CD8-positive, alpha-beta memory T cell (primary cell): ENCODE data around the gene SPOCK1. TPM values are rescaled to one million over a fixed set of nuclear protein-coding genes. Genes with fewer than 3 reads are reported as not detected.
A peak's percentile ranks its signal among the peaks of the same experiment; 100 is the strongest.

Source experiments
- CTCF ChIA-PET: fragments of 350-600 bp; sonication (Branson Sonifier 250); formaldehyde crosslinking; loops from one replicate; lab custom pipeline; 2021; ENCODE audit warnings: antibody characterized with exemption; lab: Charles Lee
- POLR2A ChIA-PET: fragments of 350-600 bp; sonication (Branson Sonifier 250); formaldehyde crosslinking; loops from one replicate; lab custom pipeline; 2021; ENCODE audit warnings: antibody characterized with exemption; lab: Charles Lee
- DNase-seq, 5 donors: peaks; one replicate each; pipeline versions ENCODE4 v3.0.0 to v3.0.0-alpha.2; 2020 to 2022; ENCODE audit warnings: mixed read lengths in 1 of 5
- H3K27ac ChIP-seq: one replicate; pipeline ENCODE4 v1.7.0; 2013; ENCODE audit warnings: low read depth, mild to moderate bottlenecking, low read length, moderate library complexity
- H3K27me3 ChIP-seq: 2 replicates; pipeline ENCODE4 v1.7.0; 2013; ENCODE audit warnings: low read length, mild to moderate bottlenecking; ENCODE audit not compliant: insufficient read depth, poor library complexity, severe bottlenecking
- H3K36me3 ChIP-seq: 2 replicates; pipeline ENCODE4 v1.7.0; 2013; ENCODE audit warnings: mild to moderate bottlenecking, low read length, moderate library complexity; ENCODE audit not compliant: insufficient read depth
- H3K4me1 ChIP-seq: 2 replicates; pipeline ENCODE4 v1.7.0; 2013; ENCODE audit warnings: mild to moderate bottlenecking, low read length, moderate library complexity; ENCODE audit not compliant: insufficient read depth
- H3K4me3 ChIP-seq: 2 replicates; pipeline ENCODE4 v1.7.0; 2013; ENCODE audit warnings: mild to moderate bottlenecking, low read length
- H3K9me3 ChIP-seq: 2 replicates; pipeline ENCODE4 v1.7.0; 2013; ENCODE audit warnings: mild to moderate bottlenecking, low read length
- H3K27ac Mint-ChIP-seq, 8 donors: one replicate each; pipeline ENCODE4 v1.8.0; 2020 to 2021; ENCODE audit warnings: mixed read lengths in 8 of 8, mild to moderate bottlenecking in 6 of 8, inconsistent platforms in 3 of 8, moderate library complexity in 3 of 8
- H3K27me3 Mint-ChIP-seq, 2 donors: one replicate each; pipeline ENCODE4 v1.8.0; 2020 to 2021; ENCODE audit warnings: mixed read lengths in 2 of 2, mild to moderate bottlenecking in 1 of 2, moderate library complexity in 1 of 2
- H3K36me3 Mint-ChIP-seq, 3 donors: one replicate each; pipeline ENCODE4 v1.8.0; 2020 to 2021; ENCODE audit warnings: mixed read lengths in 3 of 3, inconsistent platforms in 1 of 3, mild to moderate bottlenecking in 1 of 3
- H3K4me1 Mint-ChIP-seq, 3 donors: one replicate each; pipeline ENCODE4 v1.8.0; 2020 to 2021; ENCODE audit warnings: mixed read lengths in 3 of 3, inconsistent platforms in 1 of 3, mild to moderate bottlenecking in 1 of 3
- H3K4me3 Mint-ChIP-seq, 7 donors: one replicate each; pipeline ENCODE4 v1.8.0; 2020 to 2021; ENCODE audit warnings: mixed read lengths in 7 of 7, mild to moderate bottlenecking in 6 of 7, moderate library complexity in 4 of 7, inconsistent platforms in 2 of 7
- H3K9me3 Mint-ChIP-seq, 5 donors: one replicate each; pipeline ENCODE4 v1.8.0; 2020 to 2022; ENCODE audit warnings: mixed read lengths in 5 of 5, mild to moderate bottlenecking in 3 of 5, moderate library complexity in 2 of 5, inconsistent platforms in 1 of 5
- polyA plus RNA-seq: library from polyadenylated mRNA; unstranded; fragments of 300-500 nt; fragmentation: Illumina TruSeq; gene quantifications from one replicate; pipeline ENCODE4 v1.2.3, GENCODE V29; 2021
- total RNA-seq, 2 experiments: library from RNA; stranded (reverse); gene quantifications; one replicate each; pipeline ENCODE4 v1.2.3, GENCODE V29; 2021

Gene SPOCK1
- total and polyA plus RNA-seq, 3 experiments from 2014 or later = not detected

DNA sequence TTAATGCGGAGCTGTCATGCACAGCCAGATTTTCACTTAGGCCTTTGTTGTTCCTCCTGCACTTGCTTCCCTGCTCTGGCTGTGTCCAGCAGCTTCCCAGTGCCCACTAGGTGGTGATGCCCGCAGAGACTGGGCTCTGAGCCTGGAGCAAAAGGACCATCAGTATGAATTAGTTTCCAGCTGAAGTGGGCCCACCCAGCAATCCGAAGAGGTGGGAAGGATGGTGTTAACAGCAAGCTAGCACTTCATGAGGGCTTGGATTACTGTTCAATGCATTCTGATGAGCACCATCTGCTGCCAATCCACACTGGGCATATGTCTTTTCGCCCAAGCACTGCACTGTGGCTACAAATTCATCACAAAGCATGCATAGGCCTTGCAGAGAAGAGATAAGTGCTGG, 459.1 kb downstream of the SPOCK1 start:
- H3K4me1 Mint-ChIP-seq = no peaks in the 10 kb centered on the region
- H3K36me3 ChIP-seq = no peaks in the 10 kb centered on the region
- no peaks in the 10 kb centered on the region for H3K9me3 ChIP-seq
- ChIA-PET POLR2A (no interaction called here), CTCF (no interaction called here)
- no peak overlapping the region for H3K27ac ChIP-seq
- H3K4me1 ChIP-seq = no peaks in the 10 kb centered on the region
- peaks cover 2 to 15% (median 6%) of the 10 kb centered on the region in 5 donors for H3K9me3 Mint-ChIP-seq
- no peaks in the 10 kb centered on the region for H3K27me3 ChIP-seq
- no peak overlapping the region for H3K4me3 ChIP-seq
- H3K36me3 Mint-ChIP-seq = no peaks in the 10 kb centered on the region
- no peak overlapping the region for H3K4me3 Mint-ChIP-seq
- no peak for DNase-seq
- peaks cover 0 to 2% of the 10 kb centered on the region in 2 donors for H3K27me3 Mint-ChIP-seq
- H3K27ac Mint-ChIP-seq = peak overlapping the region in 1 of 8 donors; percentile 14

GRCh38 chr5:137037848-137038247, 461.3 kb downstream of the SPOCK1 start:
- Histone ChIP-seq H3K27ac (no peak overlapping the region), H3K36me3 (no peaks in the 10 kb centered on the region), H3K9me3 (no peaks in the 10 kb centered on the region), H3K27me3 (no peaks in the 10 kb centered on the region), H3K4me1 (no peaks in the 10 kb centered on the region), H3K4me3 (no peak overlapping the region)
- Mint-ChIP-seq H3K4me3 (no peak overlapping the region), H3K4me1 (no peaks in the 10 kb centered on the region), H3K36me3 (no peaks in the 10 kb centered on the region), H3K9me3 (peaks cover 0 to 7% (median 6%) of the 10 kb centered on the region in 5 donors), H3K27me3 (peaks cover 0 to 2% of the 10 kb centered on the region in 2 donors), H3K27ac (no peak overlapping the region)
- CTCF ChIA-PET = no interaction called here
- POLR2A ChIA-PET = no interaction called here
- no peak for DNase-seq

- ChIA-PET CTCF (no interaction called here), POLR2A (no interaction called here)
- Histone ChIP-seq H3K4me1 (no peaks in the 10 kb centered on the region), H3K27me3 (no peaks in the 10 kb centered on the region), H3K36me3 (no peaks in the 10 kb centered on the region), H3K4me3 (no peak overlapping the region), H3K27ac (no peak overlapping the region), H3K9me3 (no peaks in the 10 kb centered on the region)
- Mint-ChIP-seq H3K27me3 (peaks cover 0 to 2% of the 10 kb centered on the region in 2 donors), H3K4me1 (no peaks in the 10 kb centered on the region), H3K9me3 (peaks cover 0 to 4% (median 2%) of the 10 kb centered on the region in 5 donors), H3K4me3 (no peak overlapping the region), H3K27ac (no peak overlapping the region), H3K36me3 (no peaks in the 10 kb centered on the region)
- DNase-seq = no peak
These were observed 462.5 kb downstream of the SPOCK1 start for GRCh38 chr5:137036640-137037039.

DNA sequence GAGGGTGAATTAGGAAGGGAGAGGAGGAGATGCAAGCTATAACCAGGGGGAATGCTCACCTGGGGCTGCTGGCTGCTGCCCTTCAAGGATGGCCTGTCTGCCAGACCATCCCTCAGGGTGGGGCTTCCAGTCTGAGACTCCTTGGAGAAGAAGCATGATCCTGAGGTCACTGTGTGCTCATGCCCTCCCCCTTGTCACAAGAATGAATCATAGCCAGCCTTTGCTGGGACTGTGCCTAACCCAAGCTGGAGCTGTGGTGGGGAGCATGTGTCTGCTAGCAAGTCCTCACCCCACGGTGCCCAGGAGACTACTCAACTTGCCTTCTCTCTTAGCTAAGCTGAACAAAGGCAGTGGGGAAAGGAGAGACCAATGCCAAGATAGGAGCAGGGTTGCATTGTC, 463.6 kb downstream of the SPOCK1 start:
- CTCF ChIA-PET = no interaction called here
- no peak overlapping the region for H3K27ac Mint-ChIP-seq

DNA sequence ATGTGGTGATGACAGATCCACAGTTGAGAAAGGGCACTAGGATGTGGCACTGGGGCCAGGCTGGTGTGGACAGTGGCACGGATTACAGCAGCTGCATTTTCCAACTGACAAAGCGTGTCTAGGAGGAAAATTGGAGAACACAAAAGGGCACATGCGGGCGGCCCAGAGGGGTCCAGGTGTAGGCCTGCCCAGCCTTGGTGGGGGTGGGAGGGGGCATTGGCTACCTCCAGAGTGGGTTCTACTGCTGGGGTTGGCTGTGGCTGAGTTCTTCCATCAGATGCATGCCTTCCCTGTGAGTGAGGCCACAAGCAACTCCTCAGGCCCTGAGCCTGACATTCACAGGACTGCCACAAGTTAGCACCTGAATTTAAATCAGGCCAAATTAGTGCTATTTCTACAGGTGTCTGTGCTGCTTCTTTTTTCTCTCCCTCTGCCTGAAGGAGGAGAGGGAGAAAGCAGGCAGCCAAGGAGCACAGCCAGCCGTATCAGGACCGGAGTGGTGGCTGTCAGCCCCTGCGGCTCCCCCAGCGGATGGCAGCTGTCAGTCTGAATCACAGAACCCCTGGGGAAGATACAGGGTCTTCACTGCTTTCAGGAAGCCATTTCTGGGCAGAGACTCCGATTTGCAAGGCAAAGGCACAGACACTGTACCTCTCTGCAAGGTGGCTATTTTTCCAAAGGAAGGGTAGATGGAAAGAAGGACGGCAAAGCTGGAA, 464.2 kb downstream of the SPOCK1 start:
- H3K36me3 ChIP-seq = no peaks in the 10 kb centered on the region
- Mint-ChIP-seq H3K27me3 (peaks cover 0 to 2% of the 10 kb centered on the region in 2 donors), H3K4me1 (no peaks in the 10 kb centered on the region), H3K36me3 (no peaks in the 10 kb centered on the region), H3K27ac (no peak overlapping the region), H3K9me3 (peaks cover 0 to 4% (median 2%) of the 10 kb centered on the region in 5 donors), H3K4me3 (no peak overlapping the region)
- POLR2A ChIA-PET = no interaction called here
- CTCF ChIA-PET = no interaction called here
- H3K9me3 ChIP-seq = no peaks in the 10 kb centered on the region
- no peak for DNase-seq
- no peak overlapping the region for H3K27ac ChIP-seq
- H3K4me1 ChIP-seq = no peaks in the 10 kb centered on the region
- no peaks in the 10 kb centered on the region for H3K27me3 ChIP-seq
- H3K4me3 ChIP-seq = no peak overlapping the region

More for the DNA sequence above, 463.6 kb downstream of the SPOCK1 start:
- no peaks in the 10 kb centered on the region for H3K36me3 Mint-ChIP-seq
- H3K4me3 Mint-ChIP-seq = no peak overlapping the region
- H3K4me1 Mint-ChIP-seq = no peaks in the 10 kb centered on the region
- Histone ChIP-seq H3K9me3 (no peaks in the 10 kb centered on the region), H3K27me3 (no peaks in the 10 kb centered on the region), H3K4me3 (no peak overlapping the region), H3K27ac (no peak overlapping the region), H3K36me3 (no peaks in the 10 kb centered on the region), H3K4me1 (no peaks in the 10 kb centered on the region)
- H3K9me3 Mint-ChIP-seq = peaks cover 0 to 4% (median 2%) of the 10 kb centered on the region in 5 donors
- DNase-seq = no peak
- peaks cover 0 to 2% of the 10 kb centered on the region in 2 donors for H3K27me3 Mint-ChIP-seq
- POLR2A ChIA-PET = no interaction called here

DNA sequence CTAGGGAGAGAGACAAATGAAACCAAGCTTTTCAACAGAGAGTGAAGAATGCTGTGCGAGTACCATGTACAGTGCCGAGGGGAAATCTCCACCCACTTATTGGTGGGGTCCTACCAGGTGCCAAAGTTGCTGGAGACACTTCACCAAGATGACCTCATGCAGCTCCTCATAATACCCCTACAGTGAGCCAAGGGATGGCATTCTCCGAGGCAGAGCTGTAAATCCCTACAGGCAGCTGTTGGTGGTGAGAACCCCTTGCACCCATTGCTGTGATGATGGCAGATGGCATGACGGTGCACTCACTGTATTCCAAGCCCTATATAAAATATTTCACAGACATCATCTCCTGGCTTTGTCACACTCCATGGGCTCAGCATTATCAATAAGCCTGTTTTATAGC, 464.9 kb downstream of the SPOCK1 start:
- no peak overlapping the region for H3K4me3 Mint-ChIP-seq
- peaks cover 0 to 4% (median 2%) of the 10 kb centered on the region in 5 donors for H3K9me3 Mint-ChIP-seq
- H3K4me1 Mint-ChIP-seq = no peaks in the 10 kb centered on the region
- CTCF ChIA-PET = no interaction called here
- H3K27ac Mint-ChIP-seq = no peak overlapping the region
- Histone ChIP-seq H3K27me3 (no peaks in the 10 kb centered on the region), H3K36me3 (no peaks in the 10 kb centered on the region), H3K4me1 (no peaks in the 10 kb centered on the region), H3K9me3 (no peaks in the 10 kb centered on the region), H3K27ac (no peak overlapping the region), H3K4me3 (no peak overlapping the region)
- POLR2A ChIA-PET = no interaction called here
- no peak for DNase-seq
- peaks cover 0 to 2% of the 10 kb centered on the region in 2 donors for H3K27me3 Mint-ChIP-seq
- H3K36me3 Mint-ChIP-seq = no peaks in the 10 kb centered on the region

- POLR2A ChIA-PET = no interaction called here
- CTCF ChIA-PET = no interaction called here
- H3K36me3 Mint-ChIP-seq = no peaks in the 10 kb centered on the region
- H3K4me3 Mint-ChIP-seq = no peak overlapping the region
- Histone ChIP-seq H3K4me1 (no peaks in the 10 kb centered on the region), H3K36me3 (no peaks in the 10 kb centered on the region), H3K27ac (no peak overlapping the region), H3K4me3 (no peak overlapping the region), H3K9me3 (no peaks in the 10 kb centered on the region), H3K27me3 (no peaks in the 10 kb centered on the region)
- no peaks in the 10 kb centered on the region for H3K27me3 Mint-ChIP-seq
- peak overlapping the region in 1 of 8 donors; percentile 13 for H3K27ac Mint-ChIP-seq
- peaks cover 0 to 4% (median 0%) of the 10 kb centered on the region in 5 donors for H3K9me3 Mint-ChIP-seq
- DNase-seq = no peak
- no peaks in the 10 kb centered on the region for H3K4me1 Mint-ChIP-seq
These were observed 466.2 kb downstream of the SPOCK1 start for GRCh38 chr5:137032929-137033328.

DNA sequence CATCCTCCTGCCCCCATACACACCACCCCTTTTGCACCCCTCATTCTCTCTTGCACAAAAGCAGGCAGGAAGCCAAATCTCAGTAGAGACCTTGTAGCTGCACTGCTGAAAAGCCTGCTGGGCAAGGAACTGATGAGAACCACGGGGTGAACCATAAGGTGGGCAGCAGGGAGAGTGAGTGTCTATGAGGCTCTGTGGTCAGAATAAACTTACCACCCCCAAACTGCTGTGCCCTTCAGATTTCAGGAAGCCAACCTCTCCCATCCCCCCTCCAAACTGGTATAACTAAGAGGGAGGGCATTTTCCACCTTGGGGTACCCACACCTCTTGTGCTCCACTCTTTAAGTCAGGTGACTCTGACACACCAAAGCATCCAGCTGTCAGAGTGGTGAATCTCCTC, 471.4 kb downstream of the SPOCK1 start:
- ChIA-PET POLR2A (no interaction called here), CTCF (no interaction called here)
- H3K4me1 Mint-ChIP-seq = peaks cover 0 to 2% (median 2%) of the 10 kb centered on the region in 3 donors

More for the DNA sequence above, 471.4 kb downstream of the SPOCK1 start:
- H3K27me3 Mint-ChIP-seq = no peaks in the 10 kb centered on the region
- no peaks in the 10 kb centered on the region for H3K9me3 Mint-ChIP-seq
- Histone ChIP-seq H3K36me3 (no peaks in the 10 kb centered on the region), H3K4me1 (no peaks in the 10 kb centered on the region), H3K27ac (no peak overlapping the region), H3K4me3 (no peak overlapping the region), H3K27me3 (peaks cover 5% of the 10 kb centered on the region), H3K9me3 (no peaks in the 10 kb centered on the region)
- no peak overlapping the region for H3K4me3 Mint-ChIP-seq
- no peak for DNase-seq
- H3K36me3 Mint-ChIP-seq = no peaks in the 10 kb centered on the region
- no peak overlapping the region for H3K27ac Mint-ChIP-seq
